HEK293 (cell line): ENCODE data around the gene TRIM9.
"Not testable (repeated sequence)": the region's sequence is repeated elsewhere in the genome, so short reads cannot be mapped to it uniquely, and the experiment has no call there.

Source experiments
- CTCF ChIP-seq: fragments of 450-650 bp; formaldehyde crosslinking; IDR thresholded peaks from 2 replicates; pipeline ENCODE4 v1.5.1; 2016; ENCODE audit warnings: missing biosample characterization, missing genetic modification characterization
- HOXC10 ChIP-seq: sonication (generic); formaldehyde crosslinking; IDR thresholded peaks from 2 replicates; pipeline ENCODE4 v1.8.1; 2023; ENCODE audit warnings: mild to moderate bottlenecking, missing genetic modification reagents
- PBX3 ChIP-seq: sonication (generic); formaldehyde crosslinking; IDR thresholded peaks from 2 replicates; pipeline ENCODE4 v1.8.1; 2022; ENCODE audit warnings: mild to moderate bottlenecking, moderate library complexity, missing genetic modification reagents
- ZNF175 ChIP-seq: fragments of 450-650 bp; formaldehyde crosslinking; IDR thresholded peaks from 2 replicates; pipeline ENCODE4 v1.5.1; 2016; ENCODE audit warnings: missing biosample characterization, missing genetic modification characterization
- ZNF335 ChIP-seq: fragments of 450-650 bp; formaldehyde crosslinking; conservative IDR thresholded peaks from 2 replicates; pipeline ENCODE4 v1.5.1; 2016; ENCODE audit warnings: missing biosample characterization, missing genetic modification characterization
- ZNF354C ChIP-seq: fragments of 450-650 bp; formaldehyde crosslinking; IDR thresholded peaks from 2 replicates; pipeline ENCODE4 v1.5.1; 2016; ENCODE audit warnings: missing biosample characterization, missing genetic modification characterization, low read depth, borderline replicate concordance

- TF ChIP-seq ZNF335 (tag by site-specific recombination); PBX3 (CRISPR knock-in tag); HOXC10; ZNF354C; ZNF175 (tag by site-specific recombination); CTCF (tag by site-specific recombination): not testable (repeated sequence)
Observed at GRCh38 chr14:50994158-50994557, 100.7 kb downstream of the TRIM9 start.
